ENCODE measurements around the gene BMP15.

GRCh38 chrX:50920132-50920531 is 9.6 kb downstream of the BMP15 start:
- TF ChIP-seq CTCF (tag by site-specific recombination; IDR thresholded peaks at IDR 0.05) (no peak), REST (tag by site-specific recombination; IDR thresholded peaks at IDR 0.05) (no peak), ZNF785 (tag by site-specific recombination; IDR thresholded peaks at IDR 0.05) (no peak), ZBTB48 (tag by site-specific recombination; IDR thresholded peaks at IDR 0.05) (no peak), ZNF423 (tag by site-specific recombination; IDR thresholded peaks at IDR 0.05) (no peak), ZBTB21 (tag by site-specific recombination; IDR thresholded peaks at IDR 0.05) (no peak), SCRT2 (tag by site-specific recombination; IDR thresholded peaks at IDR 0.05) (no peak), TCF7L2 (IDR thresholded peaks at IDR 0.05; ENCODE audit: borderline replicate concordance, low read depth, low read length) (no peak), ZFP37 (tag by site-specific recombination; IDR thresholded peaks at IDR 0.05) (no peak), SP3 (tag by site-specific recombination; IDR thresholded peaks at IDR 0.05) (no peak)
- TF ChIP-seq, protein P1, sequence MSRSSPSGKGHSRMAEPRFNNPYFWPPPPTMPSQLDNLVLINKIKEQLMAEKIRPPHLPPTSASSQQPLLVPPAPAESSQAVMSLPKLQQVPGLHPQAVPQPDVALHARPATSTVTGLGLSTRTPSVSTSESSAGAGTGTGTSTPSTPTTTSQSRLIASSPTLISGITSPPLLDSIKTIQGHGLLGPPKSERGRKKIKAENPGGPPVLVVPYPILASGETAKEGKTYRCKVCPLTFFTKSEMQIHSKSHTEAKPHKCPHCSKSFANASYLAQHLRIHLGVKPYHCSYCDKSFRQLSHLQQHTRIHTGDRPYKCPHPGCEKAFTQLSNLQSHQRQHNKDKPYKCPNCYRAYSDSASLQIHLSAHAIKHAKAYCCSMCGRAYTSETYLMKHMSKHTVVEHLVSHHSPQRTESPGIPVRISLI (tag by site-specific recombination; IDR thresholded peaks at IDR 0.05) = no peak
- TF ChIP-seq, protein P2, sequence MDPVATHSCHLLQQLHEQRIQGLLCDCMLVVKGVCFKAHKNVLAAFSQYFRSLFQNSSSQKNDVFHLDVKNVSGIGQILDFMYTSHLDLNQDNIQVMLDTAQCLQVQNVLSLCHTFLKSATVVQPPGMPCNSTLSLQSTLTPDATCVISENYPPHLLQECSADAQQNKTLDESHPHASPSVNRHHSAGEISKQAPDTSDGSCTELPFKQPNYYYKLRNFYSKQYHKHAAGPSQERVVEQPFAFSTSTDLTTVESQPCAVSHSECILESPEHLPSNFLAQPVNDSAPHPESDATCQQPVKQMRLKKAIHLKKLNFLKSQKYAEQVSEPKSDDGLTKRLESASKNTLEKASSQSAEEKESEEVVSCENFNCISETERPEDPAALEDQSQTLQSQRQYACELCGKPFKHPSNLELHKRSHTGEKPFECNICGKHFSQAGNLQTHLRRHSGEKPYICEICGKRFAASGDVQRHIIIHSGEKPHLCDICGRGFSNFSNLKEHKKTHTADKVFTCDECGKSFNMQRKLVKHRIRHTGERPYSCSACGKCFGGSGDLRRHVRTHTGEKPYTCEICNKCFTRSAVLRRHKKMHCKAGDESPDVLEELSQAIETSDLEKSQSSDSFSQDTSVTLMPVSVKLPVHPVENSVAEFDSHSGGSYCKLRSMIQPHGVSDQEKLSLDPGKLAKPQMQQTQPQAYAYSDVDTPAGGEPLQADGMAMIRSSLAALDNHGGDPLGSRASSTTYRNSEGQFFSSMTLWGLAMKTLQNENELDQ (tag by site-specific recombination; IDR thresholded peaks at IDR 0.05; ENCODE audit: low read depth) = no peak

Measured in HEK293 (cell line).